Sigmoid colon (tissue), 4 donors: ENCODE data around the gene SPEM3.

Source experiments
- EP300 ChIP-seq, 4 donors: sonication (generic); formaldehyde crosslinking; IDR thresholded peaks; one replicate each; pipeline ENCODE4 v1.6.1; 2017; ENCODE audit warnings: antibody characterized with exemption in 4 of 4
- POLR2A ChIP-seq, 2 donors: fragments of 450-650 bp; IDR thresholded peaks; one replicate each; pipeline ENCODE4 v1.6.1; 2016; ENCODE audit warnings: antibody characterized with exemption in 2 of 2, mild to moderate bottlenecking in 2 of 2, moderate library complexity in 2 of 2
- POLR2AphosphoS5 ChIP-seq, 4 donors: sonication (generic); formaldehyde crosslinking; IDR thresholded peaks; one replicate each; pipeline ENCODE4 v1.6.1; 2017; ENCODE audit warnings: antibody characterized with exemption in 4 of 4
- TF ChIP-seq, protein P1 (sequence below), 4 experiments: fragments of 450-650 bp in 3 of 4; fragments of 200-600 bp in 1 of 4; IDR thresholded peaks; one replicate each; pipeline ENCODE4 v1.5.1; 2016 to 2019; ENCODE audit warnings: antibody characterized with exemption in 4 of 4, mild to moderate bottlenecking in 3 of 4, moderate library complexity in 2 of 4

DNA sequence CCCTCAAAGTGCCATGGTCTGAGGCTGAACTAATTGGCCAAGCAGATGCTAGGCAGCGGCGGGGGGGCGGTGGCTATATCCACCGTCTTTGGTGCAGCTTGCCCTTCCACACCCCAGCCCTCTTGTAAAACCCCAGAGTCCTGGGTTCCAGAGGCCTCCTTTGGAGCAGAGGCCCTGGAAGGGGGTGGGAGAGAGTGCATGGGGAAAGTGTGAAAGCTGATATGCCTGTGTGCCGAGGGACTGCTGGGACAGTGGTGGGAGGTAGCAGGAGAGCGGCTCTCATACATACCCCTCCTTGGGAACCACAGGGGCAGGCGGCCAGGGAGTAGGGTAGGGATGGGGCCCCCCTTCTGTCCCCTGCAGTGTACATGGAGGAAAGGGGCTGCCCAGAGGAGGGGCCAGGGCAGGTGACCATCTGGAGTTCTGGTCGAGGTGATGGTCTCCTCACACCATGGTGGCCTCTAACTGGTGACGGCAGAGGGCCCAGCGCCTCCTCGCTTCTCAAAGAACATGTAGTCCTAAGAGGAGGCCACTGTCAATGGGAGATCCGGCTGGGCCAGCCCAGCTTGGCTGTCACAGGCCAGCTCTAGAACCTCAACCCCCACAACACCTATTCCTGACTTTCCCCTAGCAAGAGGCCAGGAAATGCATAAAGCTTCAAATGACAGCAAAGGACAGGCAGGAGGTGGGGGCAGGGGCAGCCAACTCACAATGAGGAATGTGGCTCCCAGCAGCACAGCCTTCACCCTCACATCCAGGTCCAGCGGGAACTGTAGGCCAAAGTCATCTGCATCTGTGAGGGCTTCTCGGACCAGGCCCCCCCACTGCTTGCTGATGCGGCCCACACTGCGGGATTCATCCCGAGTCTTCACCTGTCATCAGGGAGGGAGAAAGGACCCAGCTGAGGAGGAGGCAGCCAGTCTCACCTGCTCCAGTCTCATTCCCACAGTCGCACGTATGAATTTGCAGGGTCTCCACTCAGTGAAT lies 38.4 kb upstream of the SPEM3 start:
- TF ChIP-seq EP300 (IDR thresholded peaks at IDR 0.05) = no peak
- no peak for TF ChIP-seq POLR2A (IDR thresholded peaks at IDR 0.05)
- TF ChIP-seq, protein P1, sequence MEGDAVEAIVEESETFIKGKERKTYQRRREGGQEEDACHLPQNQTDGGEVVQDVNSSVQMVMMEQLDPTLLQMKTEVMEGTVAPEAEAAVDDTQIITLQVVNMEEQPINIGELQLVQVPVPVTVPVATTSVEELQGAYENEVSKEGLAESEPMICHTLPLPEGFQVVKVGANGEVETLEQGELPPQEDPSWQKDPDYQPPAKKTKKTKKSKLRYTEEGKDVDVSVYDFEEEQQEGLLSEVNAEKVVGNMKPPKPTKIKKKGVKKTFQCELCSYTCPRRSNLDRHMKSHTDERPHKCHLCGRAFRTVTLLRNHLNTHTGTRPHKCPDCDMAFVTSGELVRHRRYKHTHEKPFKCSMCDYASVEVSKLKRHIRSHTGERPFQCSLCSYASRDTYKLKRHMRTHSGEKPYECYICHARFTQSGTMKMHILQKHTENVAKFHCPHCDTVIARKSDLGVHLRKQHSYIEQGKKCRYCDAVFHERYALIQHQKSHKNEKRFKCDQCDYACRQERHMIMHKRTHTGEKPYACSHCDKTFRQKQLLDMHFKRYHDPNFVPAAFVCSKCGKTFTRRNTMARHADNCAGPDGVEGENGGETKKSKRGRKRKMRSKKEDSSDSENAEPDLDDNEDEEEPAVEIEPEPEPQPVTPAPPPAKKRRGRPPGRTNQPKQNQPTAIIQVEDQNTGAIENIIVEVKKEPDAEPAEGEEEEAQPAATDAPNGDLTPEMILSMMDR (IDR thresholded peaks at IDR 0.05) = no peak
- no peak for TF ChIP-seq POLR2AphosphoS5 (IDR thresholded peaks at IDR 0.05)
